HTR-8/SVneo (cell line): ENCODE measurements around the gene GINS3.

Source experiments
- DNase-seq: peaks from one replicate; pipeline ENCODE4 v3.0.0; 2011; ENCODE audit warnings: low spot score, mixed read lengths; ENCODE audit not compliant: insufficient read length
- FAIRE-seq: peaks from 2 replicates; lab custom pipeline; 2011; peaks lifted over from hg19 to GRCh38; lab: Jason Lieb, UNC

Gene GINS3

DNA sequence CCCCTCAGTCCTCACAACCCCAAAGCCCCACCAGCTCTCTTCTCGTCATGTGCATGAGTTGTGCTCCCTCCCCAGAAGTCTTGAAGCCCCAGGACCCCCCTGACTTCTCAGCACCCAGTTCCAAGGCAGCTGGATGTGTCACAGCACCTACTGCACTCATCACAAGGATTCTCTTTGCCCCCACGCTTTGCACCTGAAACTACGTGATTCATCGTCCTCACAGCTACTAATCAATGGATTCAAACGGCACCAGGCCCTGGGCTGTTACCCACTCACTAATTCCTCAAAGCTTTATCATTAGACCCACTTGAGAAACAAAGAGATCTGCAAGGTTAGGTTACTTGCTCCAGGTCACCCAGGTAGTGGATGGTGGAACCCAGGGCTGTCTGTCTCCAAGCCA lies 62.6 kb downstream of the GINS3 start:
- DNase-seq (no peak), FAIRE-seq (no peak)
